ENCODE data around the gene FCAMR.

- no peak for TF ChIP-seq CTCF (tag by site-specific recombination; IDR thresholded peaks at IDR 0.05)
- TF ChIP-seq, protein P1, sequence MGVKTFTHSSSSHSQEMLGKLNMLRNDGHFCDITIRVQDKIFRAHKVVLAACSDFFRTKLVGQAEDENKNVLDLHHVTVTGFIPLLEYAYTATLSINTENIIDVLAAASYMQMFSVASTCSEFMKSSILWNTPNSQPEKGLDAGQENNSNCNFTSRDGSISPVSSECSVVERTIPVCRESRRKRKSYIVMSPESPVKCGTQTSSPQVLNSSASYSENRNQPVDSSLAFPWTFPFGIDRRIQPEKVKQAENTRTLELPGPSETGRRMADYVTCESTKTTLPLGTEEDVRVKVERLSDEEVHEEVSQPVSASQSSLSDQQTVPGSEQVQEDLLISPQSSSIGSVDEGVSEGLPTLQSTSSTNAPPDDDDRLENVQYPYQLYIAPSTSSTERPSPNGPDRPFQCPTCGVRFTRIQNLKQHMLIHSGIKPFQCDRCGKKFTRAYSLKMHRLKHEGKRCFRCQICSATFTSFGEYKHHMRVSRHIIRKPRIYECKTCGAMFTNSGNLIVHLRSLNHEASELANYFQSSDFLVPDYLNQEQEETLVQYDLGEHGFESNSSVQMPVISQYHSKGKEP (tag by site-specific recombination; IDR thresholded peaks at IDR 0.05), result no peak
- TF ChIP-seq, protein P2, sequence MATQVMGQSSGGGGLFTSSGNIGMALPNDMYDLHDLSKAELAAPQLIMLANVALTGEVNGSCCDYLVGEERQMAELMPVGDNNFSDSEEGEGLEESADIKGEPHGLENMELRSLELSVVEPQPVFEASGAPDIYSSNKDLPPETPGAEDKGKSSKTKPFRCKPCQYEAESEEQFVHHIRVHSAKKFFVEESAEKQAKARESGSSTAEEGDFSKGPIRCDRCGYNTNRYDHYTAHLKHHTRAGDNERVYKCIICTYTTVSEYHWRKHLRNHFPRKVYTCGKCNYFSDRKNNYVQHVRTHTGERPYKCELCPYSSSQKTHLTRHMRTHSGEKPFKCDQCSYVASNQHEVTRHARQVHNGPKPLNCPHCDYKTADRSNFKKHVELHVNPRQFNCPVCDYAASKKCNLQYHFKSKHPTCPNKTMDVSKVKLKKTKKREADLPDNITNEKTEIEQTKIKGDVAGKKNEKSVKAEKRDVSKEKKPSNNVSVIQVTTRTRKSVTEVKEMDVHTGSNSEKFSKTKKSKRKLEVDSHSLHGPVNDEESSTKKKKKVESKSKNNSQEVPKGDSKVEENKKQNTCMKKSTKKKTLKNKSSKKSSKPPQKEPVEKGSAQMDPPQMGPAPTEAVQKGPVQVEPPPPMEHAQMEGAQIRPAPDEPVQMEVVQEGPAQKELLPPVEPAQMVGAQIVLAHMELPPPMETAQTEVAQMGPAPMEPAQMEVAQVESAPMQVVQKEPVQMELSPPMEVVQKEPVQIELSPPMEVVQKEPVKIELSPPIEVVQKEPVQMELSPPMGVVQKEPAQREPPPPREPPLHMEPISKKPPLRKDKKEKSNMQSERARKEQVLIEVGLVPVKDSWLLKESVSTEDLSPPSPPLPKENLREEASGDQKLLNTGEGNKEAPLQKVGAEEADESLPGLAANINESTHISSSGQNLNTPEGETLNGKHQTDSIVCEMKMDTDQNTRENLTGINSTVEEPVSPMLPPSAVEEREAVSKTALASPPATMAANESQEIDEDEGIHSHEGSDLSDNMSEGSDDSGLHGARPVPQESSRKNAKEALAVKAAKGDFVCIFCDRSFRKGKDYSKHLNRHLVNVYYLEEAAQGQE (tag by site-specific recombination; IDR thresholded peaks at IDR 0.05), result no peak
- TF ChIP-seq TCF7L2 (IDR thresholded peaks at IDR 0.05; ENCODE audit: borderline replicate concordance, low read depth, low read length), result no peak
- no peak for TF ChIP-seq ZNF558 (tag by site-specific recombination; IDR thresholded peaks at IDR 0.05)
- no peak for TF ChIP-seq ZNF561 (tag by site-specific recombination; IDR thresholded peaks at IDR 0.05; ENCODE audit: borderline replicate concordance)
- no peak for TF ChIP-seq ZNF37A (tag by site-specific recombination; IDR thresholded peaks at IDR 0.05)
- no peak for TF ChIP-seq ZNF121 (tag by site-specific recombination; IDR thresholded peaks at IDR 0.05)
- no peak for TF ChIP-seq ZNF146 (tag by site-specific recombination; IDR thresholded peaks at IDR 0.05)
- no peak for TF ChIP-seq SETDB1 (IDR thresholded peaks at IDR 0.05; ENCODE audit: insufficient read length, low read length)
Measured at GRCh38 chr1:206924592-206925105, 45.6 kb downstream of the FCAMR start.

Data from HEK293 (cell line).